OCI-LY3 (cell line): ENCODE results near the gene BMP7.

Experiments used
- CTCF ChIP-seq: fragments of 200-600, 300-600 bp; sonication (generic); IDR thresholded peaks from 2 replicates; pipeline ENCODE4 v1.5.1; 2014; ENCODE audit warnings: antibody characterized with exemption, low read length, low read depth
- EZH2phosphoT487 ChIP-seq: fragments of 200-600 bp; shearing (Covaris generic); IDR thresholded peaks from 2 replicates; pipeline ENCODE4 v1.6.1; 2018; ENCODE audit warnings: antibody characterized with exemption, mixed run types, low read depth

GRCh38 chr20:57252559-57253162 lies 13.8 kb downstream of the BMP7 start:
- TF ChIP-seq CTCF (no peak), EZH2phosphoT487 (no peak)
